Stimulated activated memory B cell treated with anti-CD40 and anti-IgM and Interleukin-4, amounts not matched to agents 10 μg/mL and 1 μg/mL and 100 μg/mL, for 72 hours (primary cell): ENCODE measurements around the gene NIPAL3.
"Not testable (repeated sequence)": the region's sequence is repeated elsewhere in the genome, so short reads cannot be mapped to it uniquely, and the experiment has no call there.

Experiments
- ATAC-seq: fragments of 150-1000 bp; cut with Tn5 transposase; 2 replicates; pipeline ENCODE4 v1.10.0; 2021
- H3K27ac Mint-ChIP-seq: one replicate; pipeline ENCODE4 v1.8.0; 2022; ENCODE audit warnings: mild to moderate bottlenecking, mixed read lengths
- H3K27me3 Mint-ChIP-seq: one replicate; pipeline ENCODE4 v1.8.0; 2022; ENCODE audit warnings: mixed read lengths
- H3K36me3 Mint-ChIP-seq: one replicate; pipeline ENCODE4 v1.8.0; 2022; ENCODE audit warnings: mixed read lengths
- H3K4me1 Mint-ChIP-seq: one replicate; pipeline ENCODE4 v1.8.0; 2022; ENCODE audit warnings: mixed read lengths
- H3K4me3 Mint-ChIP-seq: one replicate; pipeline ENCODE4 v1.8.0; 2022; ENCODE audit warnings: mild to moderate bottlenecking, moderate library complexity, mixed read lengths
- H3K9me3 Mint-ChIP-seq: one replicate; pipeline ENCODE4 v1.8.0; 2022; ENCODE audit warnings: mixed read lengths

Gene NIPAL3

DNA sequence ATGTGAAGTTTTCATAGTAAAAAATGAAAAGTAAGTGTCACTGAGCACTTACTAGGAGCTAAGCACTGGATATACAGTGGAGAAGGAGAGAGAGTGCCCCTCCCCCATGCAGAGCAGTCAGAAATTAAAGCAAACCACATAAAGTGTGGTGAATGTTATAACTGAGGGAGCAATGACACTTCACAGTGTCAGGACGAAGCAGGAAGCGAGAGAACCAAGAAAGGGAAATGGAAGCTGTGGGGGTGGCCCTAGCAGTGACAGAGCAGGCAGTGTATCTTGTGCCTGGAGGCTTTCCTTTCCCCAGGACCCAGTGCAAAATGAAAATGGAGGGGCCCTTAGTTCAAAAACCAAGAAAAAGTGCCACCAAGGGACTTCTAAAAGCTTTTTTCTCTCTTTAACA, 65.5 kb downstream of the NIPAL3 start:
- peak; percentile 97 for ATAC-seq
- H3K27me3 Mint-ChIP-seq: no peaks in the 10 kb centered on the region
- no peaks in the 10 kb centered on the region for H3K9me3 Mint-ChIP-seq
- H3K4me1 Mint-ChIP-seq: peaks cover 37% of the 10 kb centered on the region
- no peak overlapping the region for H3K4me3 Mint-ChIP-seq
- peak overlapping the region; percentile 76 for H3K27ac Mint-ChIP-seq
- H3K36me3 Mint-ChIP-seq: no peaks in the 10 kb centered on the region

DNA sequence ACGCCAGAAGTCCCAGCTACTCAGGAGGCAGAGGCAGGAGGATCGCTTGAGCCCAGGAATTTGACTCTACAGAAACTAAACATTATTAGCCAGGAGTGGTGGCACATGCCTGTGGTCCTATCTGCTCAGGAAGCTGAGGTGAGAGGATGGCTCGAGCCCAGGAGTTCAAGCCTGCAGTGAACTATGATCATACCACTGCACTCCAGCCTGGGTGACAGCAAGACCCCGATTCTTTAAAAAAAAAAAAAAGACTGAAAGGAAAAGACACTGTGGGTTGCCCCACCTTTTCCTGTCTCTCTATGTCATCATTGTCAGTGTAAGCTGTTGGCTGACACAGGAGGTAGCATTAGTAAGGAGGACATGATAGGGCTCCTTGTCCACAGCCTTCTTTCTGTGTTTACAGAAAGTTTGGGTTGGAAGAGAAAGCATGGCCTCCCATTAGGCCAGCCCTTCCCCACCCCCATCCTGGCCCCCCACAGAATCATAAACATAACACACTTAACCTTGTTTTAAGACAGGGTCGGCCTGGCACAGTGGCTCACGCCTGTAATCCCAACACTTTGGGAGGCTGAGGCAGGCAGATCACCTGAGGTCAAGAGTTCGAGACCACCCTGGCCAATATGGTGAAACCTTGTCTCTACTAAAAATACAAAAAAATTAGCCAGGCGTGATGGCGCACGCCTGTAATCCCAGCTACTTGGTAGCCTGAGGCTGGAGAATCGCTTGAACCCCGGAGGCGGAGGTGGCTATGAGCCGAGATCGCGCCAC, 66.4 kb downstream of the NIPAL3 start:
- peaks cover under 1% of the 10 kb centered on the region for H3K36me3 Mint-ChIP-seq
- peak overlapping the region; percentile 76 for H3K27ac Mint-ChIP-seq
- no peaks in the 10 kb centered on the region for H3K27me3 Mint-ChIP-seq
- no peak for ATAC-seq
- H3K4me3 Mint-ChIP-seq: no peak overlapping the region
- no peaks in the 10 kb centered on the region for H3K9me3 Mint-ChIP-seq
- H3K4me1 Mint-ChIP-seq: peaks cover 42% of the 10 kb centered on the region

DNA sequence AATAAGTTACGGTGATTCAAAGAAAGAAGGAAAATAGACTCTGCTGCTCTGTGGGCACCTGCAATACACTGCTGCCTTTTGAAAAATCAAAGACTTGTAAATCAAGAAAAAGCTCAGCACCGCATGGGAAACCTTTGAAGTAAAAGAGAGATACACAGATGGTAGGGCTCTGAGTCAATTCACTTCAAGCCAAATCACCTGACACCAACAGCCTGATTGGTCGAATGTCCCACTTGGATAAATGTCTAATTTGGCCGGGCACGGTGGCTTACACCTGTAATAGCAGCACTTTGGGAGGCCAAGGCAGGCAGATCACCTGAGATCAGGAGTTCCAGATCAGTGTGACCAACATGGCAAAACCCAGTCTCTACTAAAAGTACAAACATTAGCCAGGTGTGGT, 67.8 kb downstream of the NIPAL3 start:
- ATAC-seq: no peak
- Mint-ChIP-seq H3K27me3 (no peaks in the 10 kb centered on the region), H3K27ac (peak overlapping the region; percentile 57), H3K4me1 (peaks cover 47% of the 10 kb centered on the region), H3K9me3 (peaks cover 4% of the 10 kb centered on the region), H3K4me3 (no peak overlapping the region), H3K36me3 (peaks cover 6% of the 10 kb centered on the region)

DNA sequence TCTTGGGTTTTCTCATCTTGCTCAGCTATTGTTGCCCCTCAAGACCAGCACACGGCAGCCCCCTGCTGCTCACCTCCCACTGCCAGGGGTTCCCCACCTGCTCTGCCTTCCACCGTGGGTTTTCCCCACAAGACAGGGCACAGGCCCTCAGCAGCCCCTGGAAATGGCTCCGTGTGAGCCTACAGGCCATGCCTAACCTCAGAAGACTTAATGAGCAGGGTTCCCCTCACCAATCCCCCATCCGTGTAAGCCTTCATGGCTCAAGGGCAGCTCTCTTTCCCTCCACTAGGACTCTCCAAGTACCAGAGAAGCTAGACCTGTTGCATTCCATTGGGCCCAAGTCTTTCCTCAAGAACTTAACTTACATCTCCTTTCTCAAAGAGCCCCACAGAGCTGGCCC, 68.6 kb downstream of the NIPAL3 start:
- peaks cover 47% of the 10 kb centered on the region for H3K4me1 Mint-ChIP-seq
- ATAC-seq: peak; percentile 47

DNA sequence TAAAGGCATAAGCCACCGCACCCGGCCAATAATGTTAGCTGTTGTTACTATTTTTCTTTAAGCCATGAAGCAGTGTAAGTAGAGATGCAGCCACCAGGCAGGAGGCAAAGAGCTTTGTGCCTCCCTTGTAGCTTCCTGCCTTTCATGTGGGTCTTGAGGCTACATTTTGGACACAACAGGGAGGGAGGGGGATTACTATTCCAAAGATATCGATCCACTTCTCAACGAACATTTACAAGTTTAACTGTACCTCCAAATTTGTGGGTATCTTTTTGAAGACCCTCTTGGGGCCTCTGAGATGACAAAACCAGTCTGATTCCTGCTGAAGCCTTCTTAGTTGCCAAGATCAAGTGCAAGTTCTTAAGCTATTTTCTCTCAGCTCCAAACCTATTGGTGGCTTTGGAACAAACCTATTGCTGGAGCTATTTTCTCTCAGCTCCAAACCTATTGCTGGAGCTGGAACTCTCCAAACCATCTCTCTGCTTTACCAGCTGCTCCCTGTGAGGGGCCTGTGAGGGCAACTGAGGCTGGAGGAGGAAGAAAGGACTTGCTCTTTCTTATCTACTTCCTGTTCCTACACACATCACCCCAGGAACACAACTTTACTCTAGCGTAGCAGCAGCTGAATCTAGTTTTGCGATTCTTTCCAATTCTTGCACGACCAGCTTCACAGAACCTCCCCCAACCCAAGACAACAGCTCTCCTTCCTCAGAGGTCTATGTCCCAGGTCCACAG, 70.9 kb downstream of the NIPAL3 start:
- no peak overlapping the region for H3K4me3 Mint-ChIP-seq
- peaks cover 6% of the 10 kb centered on the region for H3K36me3 Mint-ChIP-seq

More for the DNA sequence above, 68.6 kb downstream of the NIPAL3 start:
- no peak overlapping the region for H3K4me3 Mint-ChIP-seq
- peaks cover 4% of the 10 kb centered on the region for H3K9me3 Mint-ChIP-seq
- H3K36me3 Mint-ChIP-seq: peaks cover 6% of the 10 kb centered on the region
- H3K27me3 Mint-ChIP-seq: no peaks in the 10 kb centered on the region
- peak overlapping the region; percentile 57 for H3K27ac Mint-ChIP-seq

DNA sequence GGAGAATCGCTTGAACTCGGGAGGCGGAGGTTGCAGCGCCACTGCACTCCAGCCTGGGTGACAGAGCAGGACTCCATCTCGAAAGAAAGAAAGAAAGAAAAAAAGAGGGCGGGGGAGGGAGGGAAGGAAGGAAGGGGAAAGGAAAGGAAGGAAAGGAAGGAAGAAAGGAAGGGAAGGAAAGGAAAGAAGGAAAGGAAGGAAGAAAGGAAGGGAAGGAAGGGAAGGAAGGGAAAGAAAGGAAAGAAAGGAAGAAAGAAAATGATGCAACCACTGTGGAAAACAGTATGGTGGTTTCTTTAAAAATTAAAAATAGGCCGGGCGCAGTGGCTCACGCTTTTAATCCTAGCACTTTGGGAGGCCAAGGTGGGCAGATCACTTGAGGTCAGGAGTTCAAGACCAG, 71.9 kb downstream of the NIPAL3 start:
- H3K27ac Mint-ChIP-seq: peak overlapping the region; percentile 72
- H3K4me3 Mint-ChIP-seq: no peak overlapping the region
- no peak for ATAC-seq
- H3K27me3 Mint-ChIP-seq: no peaks in the 10 kb centered on the region
- peaks cover 6% of the 10 kb centered on the region for H3K36me3 Mint-ChIP-seq
- peaks cover 22% of the 10 kb centered on the region for H3K4me1 Mint-ChIP-seq
- H3K9me3 Mint-ChIP-seq: peaks cover 4% of the 10 kb centered on the region

More for the DNA sequence above, 70.9 kb downstream of the NIPAL3 start:
- Mint-ChIP-seq H3K27ac (peak overlapping the region; percentile 72), H3K4me1 (peaks cover 30% of the 10 kb centered on the region), H3K27me3 (no peaks in the 10 kb centered on the region), H3K9me3 (peaks cover 4% of the 10 kb centered on the region)
- ATAC-seq: no peak

DNA sequence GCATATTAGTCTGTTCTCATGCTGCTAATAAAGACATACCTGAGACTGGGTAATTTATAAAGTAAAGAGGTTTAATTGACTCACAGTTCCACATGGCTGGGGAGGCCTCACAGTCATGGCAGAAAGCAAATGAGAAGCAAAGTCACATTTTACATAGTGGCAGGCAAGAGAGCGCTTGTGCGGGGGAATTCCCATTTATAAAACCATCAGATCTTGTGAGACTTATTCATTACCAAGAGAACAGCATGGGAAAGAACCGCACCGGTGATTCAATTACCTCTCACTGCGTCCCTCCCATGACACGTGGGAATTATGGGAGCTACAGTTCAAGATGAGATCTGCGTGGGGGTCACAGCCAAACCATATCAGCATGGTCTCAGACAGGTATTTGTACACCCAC, 72.6 kb downstream of the NIPAL3 start:
- not testable (repeated sequence) for H3K9me3 Mint-ChIP-seq, H3K4me3 Mint-ChIP-seq, H3K36me3 Mint-ChIP-seq, H3K27me3 Mint-ChIP-seq, H3K27ac Mint-ChIP-seq, ATAC-seq
- peaks cover 22% of the 10 kb centered on the region for H3K4me1 Mint-ChIP-seq

DNA sequence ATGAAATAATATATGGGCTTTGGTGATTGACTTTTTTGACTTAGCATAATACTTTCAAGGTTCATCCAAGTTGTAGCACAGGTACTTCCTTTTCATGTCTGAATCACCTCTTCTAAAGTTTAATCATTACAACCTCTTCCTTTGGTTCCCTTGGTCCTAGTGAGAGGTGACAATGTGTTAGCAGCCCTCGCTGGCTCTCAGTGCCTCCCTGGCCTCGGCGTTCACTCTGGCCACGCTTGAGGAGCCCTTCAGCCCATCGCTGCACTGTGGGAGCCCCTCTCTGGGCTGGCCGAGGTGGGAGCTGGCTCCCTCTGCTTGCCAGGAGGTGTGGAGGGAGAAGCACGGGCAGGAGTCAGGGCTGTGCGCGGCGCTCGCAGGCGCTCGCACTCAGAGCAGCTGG, 74.1 kb downstream of the NIPAL3 start:
- H3K4me3 Mint-ChIP-seq: no peak overlapping the region
- H3K36me3 Mint-ChIP-seq: peaks cover 6% of the 10 kb centered on the region
- no peak overlapping the region for H3K27ac Mint-ChIP-seq
- peaks cover 11% of the 10 kb centered on the region for H3K4me1 Mint-ChIP-seq
- no peaks in the 10 kb centered on the region for H3K27me3 Mint-ChIP-seq
- ATAC-seq: no peak
- peaks cover 4% of the 10 kb centered on the region for H3K9me3 Mint-ChIP-seq

DNA sequence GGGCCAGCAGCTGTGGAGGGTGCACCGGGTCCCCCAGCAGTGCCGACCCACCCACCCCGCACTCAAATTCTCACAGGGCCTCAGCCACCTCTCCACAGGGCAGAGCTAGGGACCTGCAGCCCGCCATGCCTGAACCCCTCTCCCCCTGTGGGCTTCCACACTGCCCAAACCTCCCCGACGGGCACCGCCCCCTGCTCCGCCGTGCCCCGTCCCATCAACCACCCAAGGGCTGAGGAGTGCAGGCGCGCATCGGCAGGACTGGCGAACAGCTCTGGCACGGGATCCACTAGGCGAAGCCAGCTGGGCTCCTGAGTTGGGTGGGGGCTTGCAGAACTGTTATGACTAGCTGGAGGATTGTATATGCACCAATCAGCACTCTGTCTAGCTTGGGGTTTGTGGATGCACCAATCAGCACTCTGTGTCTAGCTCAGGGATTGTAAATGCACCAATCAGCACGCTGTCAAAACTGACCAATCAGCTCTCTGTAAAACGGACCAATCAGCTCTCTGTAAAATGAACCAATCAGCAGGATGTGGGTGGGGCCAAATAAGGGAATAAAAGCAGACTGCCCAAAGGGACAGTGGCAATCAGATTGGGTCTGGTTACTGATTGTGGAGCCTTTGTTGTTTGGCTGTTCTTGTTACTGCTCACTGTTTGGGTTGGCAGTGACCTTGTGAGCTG, 74.6 kb downstream of the NIPAL3 start:
- Mint-ChIP-seq H3K36me3 (peaks cover 6% of the 10 kb centered on the region), H3K4me3 (no peak overlapping the region), H3K9me3 (peaks cover 4% of the 10 kb centered on the region), H3K27ac (no peak overlapping the region), H3K27me3 (no peaks in the 10 kb centered on the region), H3K4me1 (peaks cover 10% of the 10 kb centered on the region)
- ATAC-seq: no peak

DNA sequence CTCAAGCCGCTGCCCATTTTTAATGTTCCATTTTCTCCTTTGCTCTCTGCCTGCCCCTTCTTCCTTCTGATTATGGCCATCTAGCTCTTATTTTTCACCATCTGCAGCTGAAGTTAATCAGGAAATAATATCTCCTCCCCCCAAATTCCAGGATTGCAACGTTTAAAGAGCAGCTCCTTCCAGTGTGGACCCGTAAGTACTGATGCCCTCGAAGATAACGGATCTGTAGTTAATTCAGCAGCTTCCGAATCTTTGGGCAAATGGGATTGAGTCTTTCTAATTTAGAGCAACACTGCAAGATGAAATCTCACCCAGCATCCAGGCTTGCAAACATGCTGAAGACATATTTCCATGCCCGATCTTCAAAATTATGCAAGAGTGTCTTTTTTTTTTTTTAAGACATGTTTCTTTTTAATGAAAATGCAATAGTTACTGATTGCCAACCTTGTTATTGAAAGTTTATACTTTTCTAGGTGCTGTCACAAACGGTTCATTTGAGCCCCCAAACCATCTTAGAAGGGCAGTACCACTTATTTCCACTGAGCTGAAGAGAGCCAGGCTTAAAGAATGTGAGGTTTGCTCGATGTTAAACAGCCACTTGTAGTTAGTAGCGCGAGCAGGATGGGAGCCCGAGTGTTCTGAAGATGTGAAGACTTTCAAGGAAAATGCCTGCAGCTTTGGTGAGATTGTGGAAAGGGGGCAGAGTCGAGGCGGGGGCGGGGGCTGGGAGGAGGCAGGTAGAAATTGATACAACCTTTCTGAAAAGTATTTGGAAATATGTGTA, 76.2 kb downstream of the NIPAL3 start:
- ATAC-seq: no peak
- Mint-ChIP-seq H3K4me3 (no peak overlapping the region), H3K27me3 (no peaks in the 10 kb centered on the region), H3K36me3 (peaks cover 6% of the 10 kb centered on the region), H3K27ac (no peak overlapping the region), H3K9me3 (peaks cover 4% of the 10 kb centered on the region), H3K4me1 (peaks cover 7% of the 10 kb centered on the region)

DNA sequence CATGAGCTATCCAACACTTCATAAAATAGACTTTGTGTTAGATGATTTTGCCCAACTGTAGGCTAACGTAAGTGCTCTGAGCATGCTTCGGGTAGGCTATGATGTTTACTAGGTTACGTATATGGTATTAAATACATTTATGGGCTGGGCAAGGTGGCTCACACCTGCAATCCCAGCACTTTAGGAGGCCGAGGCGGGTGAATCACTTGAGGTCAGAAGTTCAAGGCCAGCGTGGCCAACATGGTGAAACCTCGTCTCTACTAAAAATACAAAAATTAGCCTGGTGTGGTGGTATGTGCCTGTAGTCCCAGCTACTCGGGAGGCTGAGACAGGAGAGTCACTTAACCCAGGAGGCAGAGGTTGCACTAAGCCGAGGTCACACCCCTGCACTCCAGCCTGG, 77.3 kb downstream of the NIPAL3 start:
- not testable (repeated sequence) for H3K9me3 Mint-ChIP-seq, H3K27me3 Mint-ChIP-seq, H3K4me1 Mint-ChIP-seq, H3K36me3 Mint-ChIP-seq, ATAC-seq, H3K4me3 Mint-ChIP-seq, H3K27ac Mint-ChIP-seq

DNA sequence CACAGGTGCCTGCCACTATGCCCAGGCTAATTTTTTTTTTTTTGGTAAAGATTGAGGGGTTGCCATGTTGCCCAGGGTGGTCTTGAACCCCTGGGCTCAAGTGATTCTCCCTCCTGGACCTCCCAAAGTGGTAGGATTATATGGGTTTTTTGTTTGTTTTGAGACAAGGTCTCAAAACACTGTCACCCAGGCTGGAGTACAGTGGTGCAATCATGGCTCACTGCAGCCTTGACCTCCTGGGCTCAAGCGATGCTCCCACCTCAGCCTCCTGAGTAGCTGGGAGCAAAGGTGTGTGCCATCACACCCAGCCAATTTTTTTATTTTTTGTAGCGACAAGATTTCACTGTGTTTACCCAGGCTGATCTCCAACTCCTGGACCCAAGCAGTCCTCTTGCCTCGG, 78.2 kb downstream of the NIPAL3 start:
- Mint-ChIP-seq H3K4me1 (no peaks in the 10 kb centered on the region), H3K4me3 (no peak overlapping the region), H3K27ac (no peak overlapping the region), H3K27me3 (no peaks in the 10 kb centered on the region), H3K36me3 (no peaks in the 10 kb centered on the region), H3K9me3 (no peaks in the 10 kb centered on the region)
- no peak for ATAC-seq

DNA sequence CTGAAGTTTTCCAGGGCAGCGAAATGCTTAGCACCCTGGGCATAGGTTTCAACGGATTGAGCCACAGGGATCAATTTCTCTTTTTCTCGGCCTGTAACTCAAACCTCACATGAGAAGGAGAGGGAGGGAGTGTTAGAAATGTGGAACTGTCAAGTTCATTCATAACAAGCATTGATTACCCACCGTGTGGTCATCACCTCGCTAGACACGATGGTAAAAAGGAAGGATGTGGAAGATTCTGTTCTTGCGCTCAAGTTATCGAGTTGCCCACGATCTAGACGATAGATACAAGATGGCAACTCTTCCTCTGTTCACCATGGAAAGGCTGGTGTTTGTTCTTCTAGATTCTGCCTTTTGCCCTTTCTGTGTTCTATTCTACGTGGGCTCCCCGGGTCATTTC, 83.0 kb downstream of the NIPAL3 start:
- H3K36me3 Mint-ChIP-seq: no peaks in the 10 kb centered on the region
- no peak for ATAC-seq
- no peaks in the 10 kb centered on the region for H3K27me3 Mint-ChIP-seq
- H3K9me3 Mint-ChIP-seq: no peaks in the 10 kb centered on the region
- H3K4me1 Mint-ChIP-seq: peaks cover 24% of the 10 kb centered on the region
- H3K27ac Mint-ChIP-seq: no peak overlapping the region
- no peak overlapping the region for H3K4me3 Mint-ChIP-seq

DNA sequence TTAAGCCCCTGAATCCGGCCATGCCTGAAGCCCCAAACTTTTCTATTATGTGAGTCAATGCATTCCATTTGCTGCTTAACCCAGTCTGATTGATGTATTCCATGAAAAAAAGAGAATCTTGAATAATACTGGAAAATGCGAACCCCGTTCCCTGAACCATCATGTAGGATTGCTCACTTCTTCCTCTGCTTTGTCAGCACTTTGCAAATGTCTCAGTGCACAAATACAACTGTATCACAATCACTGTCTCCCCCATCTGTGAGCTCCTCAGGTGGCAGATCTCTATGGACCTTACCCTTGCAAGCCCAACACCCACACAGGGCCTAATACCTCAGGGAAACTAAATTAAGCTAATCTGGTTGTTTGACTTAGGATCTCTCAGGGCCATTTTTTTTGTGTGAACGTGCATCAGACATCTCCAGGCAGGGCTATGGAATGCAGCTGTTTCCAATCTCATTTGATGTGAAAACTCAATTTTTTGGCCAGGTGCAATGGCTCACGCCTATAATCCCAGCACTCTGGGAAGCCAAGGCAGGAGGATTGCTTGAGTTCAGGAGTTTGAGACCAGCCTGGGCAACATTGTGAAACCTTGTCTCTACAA, 84.9 kb downstream of the NIPAL3 start:
- Mint-ChIP-seq H3K4me3 (no peak overlapping the region), H3K9me3 (no peaks in the 10 kb centered on the region), H3K27me3 (no peaks in the 10 kb centered on the region), H3K27ac (peak overlapping the region; percentile 71), H3K4me1 (peaks cover 37% of the 10 kb centered on the region), H3K36me3 (no peaks in the 10 kb centered on the region)
- no peak for ATAC-seq
